HFFc6 (cell line): Measurements from ENCODE around the gene NFATC2. TPM values are rescaled to one million over a fixed set of nuclear protein-coding genes. Genes with fewer than 3 reads are reported as not detected.

ENCODE experiments used
- DNase-seq: peaks from one replicate; pipeline ENCODE4 v3.0.0-alpha.2; 2018
- H3K27ac Mint-ChIP-seq: 2 replicates; pipeline ENCODE4 v1.8.0; 2020; ENCODE audit warnings: mild to moderate bottlenecking, mixed read lengths
- H3K27me3 Mint-ChIP-seq: 2 replicates; pipeline ENCODE4 v1.8.0; 2021; ENCODE audit warnings: mild to moderate bottlenecking, moderate library complexity, mixed read lengths; ENCODE audit not compliant: insufficient read depth
- H3K36me3 Mint-ChIP-seq: 2 replicates; pipeline ENCODE4 v1.8.0; 2021; ENCODE audit warnings: low read depth, mixed read lengths
- H3K4me1 Mint-ChIP-seq: 2 replicates; pipeline ENCODE4 v1.8.0; 2020; ENCODE audit warnings: low read depth, mixed read lengths
- H3K4me3 Mint-ChIP-seq: 2 replicates; pipeline ENCODE4 v1.8.0; 2020; ENCODE audit warnings: mild to moderate bottlenecking, moderate library complexity, mixed read lengths
- H3K9me3 Mint-ChIP-seq: 2 replicates; pipeline ENCODE4 v1.8.0; 2020; ENCODE audit warnings: mild to moderate bottlenecking, mixed read lengths
- total RNA-seq, 6 experiments: library from RNA; stranded (reverse); fragmentation: NEBNext Ultra II Directional; extraction: Animal tissue kit (Norgen Biotek cat#: 25700); gene quantifications; 2 replicates in 1 of 6; 3 replicates in 5 of 6; pipeline ENCODE4 v1.2.3, GENCODE V29; 2021
- TF ChIP-seq, protein P1 (sequence below): fragments of 200-600 bp; sonication (generic); IDR thresholded peaks from 2 replicates; pipeline ENCODE4 v1.5.0; 2021; ENCODE audit warnings: antibody characterized with exemption, mild to moderate bottlenecking

Gene NFATC2
- total RNA-seq, 6 experiments from 2014 or later = 0.50 to 1.1 (median 0.84) TPM

DNA sequence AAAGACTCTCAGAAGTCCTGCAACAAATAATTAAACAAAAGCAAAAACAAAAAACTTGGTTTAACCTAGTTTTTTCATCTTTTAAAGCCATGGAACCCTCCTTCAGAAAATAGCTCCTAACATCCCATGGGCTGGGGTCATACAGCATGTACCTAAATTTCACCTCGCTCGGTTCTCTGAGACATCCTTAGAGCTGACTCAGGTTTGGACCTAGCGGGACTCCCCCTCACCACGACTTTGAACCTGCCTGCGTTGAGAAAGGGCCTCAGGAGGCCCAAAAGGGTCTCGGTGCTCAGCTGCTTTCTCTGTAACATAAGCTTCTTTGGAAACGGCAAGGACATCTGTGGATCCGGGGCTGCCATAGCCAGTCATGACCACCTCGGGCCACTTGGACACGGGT lies 112.8 kb downstream of the NFATC2 start:
- no peak for DNase-seq
- H3K9me3 Mint-ChIP-seq = no peaks in the 10 kb centered on the region
- no peak overlapping the region for H3K4me3 Mint-ChIP-seq
- peaks cover 1% of the 10 kb centered on the region for H3K27me3 Mint-ChIP-seq
- peaks cover 14% of the 10 kb centered on the region for H3K4me1 Mint-ChIP-seq
- H3K27ac Mint-ChIP-seq = no peak overlapping the region
- H3K36me3 Mint-ChIP-seq = no peaks in the 10 kb centered on the region
- TF ChIP-seq, protein P1, sequence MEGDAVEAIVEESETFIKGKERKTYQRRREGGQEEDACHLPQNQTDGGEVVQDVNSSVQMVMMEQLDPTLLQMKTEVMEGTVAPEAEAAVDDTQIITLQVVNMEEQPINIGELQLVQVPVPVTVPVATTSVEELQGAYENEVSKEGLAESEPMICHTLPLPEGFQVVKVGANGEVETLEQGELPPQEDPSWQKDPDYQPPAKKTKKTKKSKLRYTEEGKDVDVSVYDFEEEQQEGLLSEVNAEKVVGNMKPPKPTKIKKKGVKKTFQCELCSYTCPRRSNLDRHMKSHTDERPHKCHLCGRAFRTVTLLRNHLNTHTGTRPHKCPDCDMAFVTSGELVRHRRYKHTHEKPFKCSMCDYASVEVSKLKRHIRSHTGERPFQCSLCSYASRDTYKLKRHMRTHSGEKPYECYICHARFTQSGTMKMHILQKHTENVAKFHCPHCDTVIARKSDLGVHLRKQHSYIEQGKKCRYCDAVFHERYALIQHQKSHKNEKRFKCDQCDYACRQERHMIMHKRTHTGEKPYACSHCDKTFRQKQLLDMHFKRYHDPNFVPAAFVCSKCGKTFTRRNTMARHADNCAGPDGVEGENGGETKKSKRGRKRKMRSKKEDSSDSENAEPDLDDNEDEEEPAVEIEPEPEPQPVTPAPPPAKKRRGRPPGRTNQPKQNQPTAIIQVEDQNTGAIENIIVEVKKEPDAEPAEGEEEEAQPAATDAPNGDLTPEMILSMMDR = no peak

DNA sequence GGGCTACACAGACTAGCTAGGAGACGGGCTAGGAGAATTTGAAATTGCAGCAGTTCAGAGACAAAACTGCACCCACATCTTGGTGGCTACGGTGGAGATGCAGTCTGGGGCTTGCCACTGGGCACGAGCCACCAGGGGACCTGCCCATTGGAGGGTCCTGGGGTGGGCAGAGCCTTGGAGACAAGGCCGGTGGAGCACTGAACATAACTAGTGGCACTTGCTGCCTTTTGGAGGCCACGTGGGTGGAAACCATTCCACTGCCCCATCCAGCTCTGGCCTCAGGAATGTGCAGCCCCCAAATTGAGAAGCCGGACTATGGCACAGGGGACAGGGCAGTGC lies 113.4 kb downstream of the NFATC2 start:
- Mint-ChIP-seq H3K36me3 (no peaks in the 10 kb centered on the region), H3K9me3 (no peaks in the 10 kb centered on the region), H3K4me3 (no peak overlapping the region), H3K4me1 (peaks cover 9% of the 10 kb centered on the region), H3K27ac (no peak overlapping the region), H3K27me3 (peaks cover 1% of the 10 kb centered on the region)
- no peak for DNase-seq
- TF ChIP-seq, protein P1 = no peak

DNA sequence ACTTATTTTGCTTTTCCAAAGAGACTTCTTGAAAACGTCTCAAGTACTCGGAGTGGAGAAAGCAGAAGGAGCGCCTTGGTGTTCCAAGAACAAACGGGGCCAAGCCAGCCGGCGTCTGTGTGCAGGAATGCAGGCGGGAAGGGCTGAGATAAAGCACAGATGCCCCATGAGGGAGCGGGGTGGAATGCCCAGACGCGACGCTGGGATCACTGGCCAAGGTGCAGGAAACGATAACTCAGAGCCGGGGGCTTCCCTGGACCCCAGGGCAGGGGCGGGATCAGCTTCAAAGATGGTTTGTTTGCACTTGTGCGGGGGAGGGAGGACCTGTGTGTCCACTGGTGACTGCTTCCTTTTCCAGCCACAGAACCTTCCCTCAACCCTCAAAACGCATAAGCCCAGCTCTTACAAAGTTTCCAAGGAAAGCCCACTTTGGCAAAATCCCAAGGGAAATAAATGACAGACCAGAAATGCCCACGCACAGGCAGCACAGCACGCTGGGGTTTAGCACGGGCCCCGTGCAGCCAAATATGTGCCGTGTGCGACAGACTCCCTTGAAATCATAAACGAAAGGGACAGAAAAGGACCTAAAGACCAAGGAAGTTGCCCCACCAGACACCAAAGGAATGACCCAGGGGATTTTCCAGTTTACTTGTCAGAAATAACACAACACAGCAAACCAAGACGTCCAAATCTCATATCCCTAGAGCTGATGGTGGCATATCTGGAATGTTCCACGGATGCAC lies 113.9 kb downstream of the NFATC2 start:
- H3K4me3 Mint-ChIP-seq = no peak overlapping the region
- DNase-seq = no peak
- TF ChIP-seq, protein P1 = no peak
- peaks cover 4% of the 10 kb centered on the region for H3K27me3 Mint-ChIP-seq
- H3K36me3 Mint-ChIP-seq = no peaks in the 10 kb centered on the region
- peaks cover 12% of the 10 kb centered on the region for H3K4me1 Mint-ChIP-seq
- no peak overlapping the region for H3K27ac Mint-ChIP-seq
- no peaks in the 10 kb centered on the region for H3K9me3 Mint-ChIP-seq

DNA sequence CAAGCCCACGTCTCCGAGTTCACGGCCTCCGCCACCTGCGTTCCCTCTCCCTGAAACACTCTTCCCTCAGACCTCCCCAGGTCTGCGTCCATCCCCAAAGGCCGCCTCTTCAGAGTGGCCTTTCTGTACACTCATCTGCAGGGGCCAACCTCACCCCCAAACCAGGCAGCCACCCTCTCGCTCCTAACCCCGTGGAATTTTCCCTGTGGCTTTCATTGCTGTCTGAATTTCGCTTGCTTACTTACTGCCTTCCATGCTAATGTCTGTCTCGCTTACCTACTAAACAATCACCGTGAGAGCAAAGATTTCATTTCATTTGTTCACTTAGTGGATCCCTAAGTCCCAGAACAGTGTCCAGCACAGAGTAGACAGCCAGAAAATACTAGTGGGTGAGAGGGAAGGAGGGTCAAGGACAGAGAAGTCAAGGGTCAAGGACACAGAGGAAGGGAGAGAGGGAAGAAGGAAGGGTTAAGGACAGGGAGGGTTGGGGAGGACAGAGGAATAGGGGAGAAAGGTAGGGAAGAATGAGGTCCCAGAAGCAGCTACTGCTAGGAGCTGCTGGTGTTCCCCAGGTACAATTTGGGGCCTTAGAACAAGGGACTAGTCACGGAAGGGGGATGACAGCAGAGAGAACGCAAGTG lies 114.7 kb downstream of the NFATC2 start:
- DNase-seq = no peak
- Mint-ChIP-seq H3K4me3 (no peak overlapping the region), H3K36me3 (no peaks in the 10 kb centered on the region), H3K27ac (no peak overlapping the region), H3K9me3 (no peaks in the 10 kb centered on the region), H3K4me1 (peaks cover 14% of the 10 kb centered on the region), H3K27me3 (peaks cover 4% of the 10 kb centered on the region)
- TF ChIP-seq, protein P1 = no peak

DNA sequence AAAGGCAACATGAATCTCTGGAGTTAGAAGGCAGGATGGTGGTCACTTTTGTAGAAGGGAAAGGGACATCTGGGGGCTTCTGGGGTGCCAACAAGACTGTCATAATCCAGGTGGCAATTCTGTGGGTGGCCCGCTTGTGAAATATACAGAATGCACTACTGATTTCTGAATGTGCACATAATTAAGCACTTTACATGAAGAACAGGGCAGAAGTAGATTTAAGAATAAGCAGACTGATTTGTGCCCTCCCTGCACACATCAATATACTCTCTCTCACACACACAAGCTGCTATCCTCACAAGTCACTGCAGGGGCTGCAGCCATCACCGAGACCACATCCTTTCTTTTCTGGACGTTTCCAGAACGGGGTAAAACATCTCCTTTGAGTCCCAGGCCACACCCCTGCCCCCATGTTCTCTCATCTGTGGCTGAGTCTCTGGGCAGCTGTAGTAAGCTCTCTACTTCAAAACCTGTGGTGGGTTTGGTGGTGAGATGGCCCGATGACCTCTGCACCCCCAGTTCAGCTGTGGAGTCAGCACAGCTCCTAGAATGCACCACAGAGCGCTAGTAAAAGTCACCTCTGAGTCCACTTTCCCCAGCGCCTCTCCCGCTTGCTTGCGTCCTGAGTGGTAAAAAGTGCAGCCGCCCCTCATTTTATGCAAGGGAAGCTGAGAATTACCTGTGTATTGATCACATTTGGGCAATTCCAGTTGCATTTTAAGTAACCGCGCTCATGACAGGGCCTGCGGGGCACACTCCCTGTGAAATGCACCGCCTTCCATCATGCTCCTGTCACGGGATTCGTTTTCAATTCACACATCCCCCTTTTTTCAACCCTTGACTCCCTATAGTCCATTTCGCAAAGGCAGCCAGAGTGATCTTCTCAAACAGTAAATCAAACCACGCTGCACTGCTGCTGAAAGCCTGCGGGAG lies 115.5 kb downstream of the NFATC2 start:
- Mint-ChIP-seq H3K9me3 (no peaks in the 10 kb centered on the region), H3K36me3 (no peaks in the 10 kb centered on the region), H3K4me3 (no peak overlapping the region), H3K4me1 (peaks cover 14% of the 10 kb centered on the region), H3K27me3 (peaks cover 4% of the 10 kb centered on the region), H3K27ac (no peak overlapping the region)
- TF ChIP-seq, protein P1 = no peak
- no peak for DNase-seq
